IMR-90 (cell line): Measurements from ENCODE around the gene MLIP.

ENCODE experiments used
- CEBPB ChIP-seq: IDR thresholded peaks from 2 replicates; pipeline ENCODE4 v1.6.1; 2012; ENCODE audit warnings: low read depth, low read length, improper control_type of control experiment
- CTCF ChIP-seq: conservative IDR thresholded peaks from 2 replicates; pipeline ENCODE4 v1.5.1; 2012; ENCODE audit warnings: mild to moderate bottlenecking, low read depth, low read length, improper control_type of control experiment
- FOS ChIP-seq: fragments of 150-350 bp; IDR thresholded peaks from 2 replicates; pipeline ENCODE4 v1.6.1; 2016; ENCODE audit warnings: low read depth, low read length
- MAFK ChIP-seq: IDR thresholded peaks from 2 replicates; pipeline ENCODE4 v1.6.1; 2012; ENCODE audit warnings: low read depth, low read length, improper control_type of control experiment
- MAZ ChIP-seq: IDR thresholded peaks from 2 replicates; pipeline ENCODE4 v1.6.1; 2012; ENCODE audit warnings: low read depth, mild to moderate bottlenecking, low read length, improper control_type of control experiment, moderate library complexity, borderline replicate concordance
- MXI1 ChIP-seq: IDR thresholded peaks from 2 replicates; pipeline ENCODE4 v1.6.1; 2012; ENCODE audit warnings: low read depth, mild to moderate bottlenecking, low read length, moderate library complexity, borderline replicate concordance
- POLR2A ChIP-seq: IDR thresholded peaks from 2 replicates; pipeline ENCODE4 v1.6.1; 2012; ENCODE audit warnings: mild to moderate bottlenecking, low read depth, low read length
- RAD21 ChIP-seq: IDR thresholded peaks from 2 replicates; pipeline ENCODE4 v1.6.1; 2012; ENCODE audit warnings: low read length, improper control_type of control experiment
- RCOR1 ChIP-seq: IDR thresholded peaks from 2 replicates; pipeline ENCODE4 v1.6.1; 2012; ENCODE audit warnings: mild to moderate bottlenecking, low read length, improper control_type of control experiment; ENCODE audit not compliant: insufficient replicate concordance
- RFX5 ChIP-seq: IDR thresholded peaks from 2 replicates; pipeline ENCODE4 v1.8.0; 2012; ENCODE audit warnings: low read depth, mild to moderate bottlenecking, low read length, moderate library complexity
- SMC3 ChIP-seq: fragments of 150-350 bp; IDR thresholded peaks from 2 replicates; pipeline ENCODE4 v1.6.1; 2016; ENCODE audit warnings: low read depth, mild to moderate bottlenecking, antibody characterized with exemption, low read length, moderate library complexity
- USF2 ChIP-seq: fragments of 150-350 bp; IDR thresholded peaks from 2 replicates; pipeline ENCODE4 v1.6.1; 2017; ENCODE audit warnings: mild to moderate bottlenecking, antibody characterized with exemption, low read length, low read depth

GRCh38 chr6:54195637-54196036, 84.4 kb downstream of the MLIP start:
- no peak for TF ChIP-seq RAD21
- TF ChIP-seq MAZ: no peak
- TF ChIP-seq CEBPB: no peak
- TF ChIP-seq CTCF: no peak
- no peak for TF ChIP-seq SMC3
- no peak for TF ChIP-seq POLR2A
- no peak for TF ChIP-seq RCOR1
- TF ChIP-seq USF2: no peak
- no peak for TF ChIP-seq RFX5
- TF ChIP-seq MXI1: no peak
- no peak for TF ChIP-seq MAFK
- TF ChIP-seq FOS: no peak
